Measurements from ENCODE around the gene EPHB3.
"Not testable (repeated sequence)": the region's sequence is repeated elsewhere in the genome, so short reads cannot be mapped to it uniquely, and the experiment has no call there.

The EPHB3 gene

GRCh38 chr3:184609476-184610244 is 48.1 kb downstream of the EPHB3 start:
- Histone ChIP-seq H3K9ac (ENCODE audit: low read length) (no peak overlapping the region), H3K27ac (ENCODE audit: low read length) (no peak overlapping the region), H3K4me1 (ENCODE audit: control insufficient read depth, low read depth, low read length) (peaks cover 9% of the 10 kb centered on the region), H3K36me3 (ENCODE audit: control insufficient read depth, low read depth, low read length) (no peaks in the 10 kb centered on the region), H3K9me3 (ENCODE audit: control insufficient read depth, low read depth, low read length) (no peaks in the 10 kb centered on the region), H3K4me3 (ENCODE audit: low read length) (no peak overlapping the region), H3K27me3 (ENCODE audit: control insufficient read depth, insufficient read depth, low read length) (peaks cover 41% of the 10 kb centered on the region)

GRCh38 chr3:184610245-184610871 is 48.8 kb downstream of the EPHB3 start:
- no peaks in the 10 kb centered on the region for H3K36me3 ChIP-seq (ENCODE audit: control insufficient read depth, low read depth, low read length)
- H3K9me3 ChIP-seq (ENCODE audit: control insufficient read depth, low read depth, low read length): no peaks in the 10 kb centered on the region
- H3K4me1 ChIP-seq (ENCODE audit: control insufficient read depth, low read depth, low read length): peaks cover 5% of the 10 kb centered on the region
- H3K9ac ChIP-seq (ENCODE audit: low read length): no peak overlapping the region
- peaks cover 34% of the 10 kb centered on the region for H3K27me3 ChIP-seq (ENCODE audit: control insufficient read depth, insufficient read depth, low read length)
- H3K27ac ChIP-seq (ENCODE audit: low read length): no peak overlapping the region
- H3K4me3 ChIP-seq (ENCODE audit: low read length): no peak overlapping the region

- H3K9me3 ChIP-seq (ENCODE audit: control insufficient read depth, low read depth, low read length): no peaks in the 10 kb centered on the region
- H3K4me3 ChIP-seq (ENCODE audit: low read length): no peak overlapping the region
- peaks cover 21% of the 10 kb centered on the region for H3K27me3 ChIP-seq (ENCODE audit: control insufficient read depth, insufficient read depth, low read length)
Measured at GRCh38 chr3:184611607-184612281, 50.2 kb downstream of the EPHB3 start.

DNA sequence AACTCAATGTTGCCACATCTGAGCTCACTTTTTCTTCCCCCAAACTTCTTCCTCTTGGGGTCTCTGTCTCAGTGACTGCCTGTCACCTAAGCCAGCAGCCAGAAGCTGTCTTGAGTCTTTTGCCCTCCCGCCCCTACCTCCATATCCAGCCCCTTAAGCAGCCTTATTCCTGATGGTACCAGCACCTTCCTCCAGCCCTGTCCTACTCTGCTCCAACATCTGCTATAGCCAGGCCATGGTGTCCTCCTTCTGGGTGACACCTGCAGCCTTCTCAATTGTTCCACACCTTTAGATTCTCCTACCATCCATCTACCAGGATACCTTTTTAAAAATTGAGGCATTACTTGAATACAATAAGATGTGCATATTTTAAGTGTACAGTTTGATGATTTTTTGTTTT is 53.8 kb downstream of the EPHB3 start:
- Histone ChIP-seq H3K9me3 (ENCODE audit: control insufficient read depth, low read depth, low read length) (no peaks in the 10 kb centered on the region), H3K36me3 (ENCODE audit: control insufficient read depth, low read depth, low read length) (no peaks in the 10 kb centered on the region), H3K4me3 (ENCODE audit: low read length) (no peak overlapping the region), H3K4me1 (ENCODE audit: control insufficient read depth, low read depth, low read length) (peaks cover 5% of the 10 kb centered on the region), H3K27ac (ENCODE audit: low read length) (no peak overlapping the region), H3K9ac (ENCODE audit: low read length) (no peak overlapping the region), H3K27me3 (ENCODE audit: control insufficient read depth, insufficient read depth, low read length) (no peaks in the 10 kb centered on the region)

More at GRCh38 chr3:184611607-184612281, 50.2 kb downstream of the EPHB3 start:
- H3K9ac ChIP-seq (ENCODE audit: low read length): no peak overlapping the region
- no peaks in the 10 kb centered on the region for H3K36me3 ChIP-seq (ENCODE audit: control insufficient read depth, low read depth, low read length)
- H3K4me1 ChIP-seq (ENCODE audit: control insufficient read depth, low read depth, low read length): peaks cover 5% of the 10 kb centered on the region
- H3K27ac ChIP-seq (ENCODE audit: low read length): no peak overlapping the region

DNA sequence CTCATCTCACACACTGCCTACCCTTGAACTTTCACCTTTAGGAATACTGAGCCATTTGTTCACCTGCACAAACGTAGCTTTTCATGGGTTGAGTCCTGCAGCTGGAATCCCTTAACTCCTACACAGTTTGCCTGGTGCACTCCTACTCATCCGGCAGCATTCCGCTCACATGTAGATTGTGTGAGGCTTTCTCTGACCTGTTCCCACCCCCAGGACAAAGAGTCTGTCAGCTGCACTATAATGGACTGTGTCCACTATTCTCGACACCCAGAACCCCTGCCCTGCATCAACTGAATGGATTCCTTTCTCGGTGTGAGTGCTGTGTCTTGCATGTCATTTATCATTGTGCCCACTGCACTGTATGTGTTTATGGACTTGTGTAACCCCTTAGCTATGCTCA is 54.9 kb downstream of the EPHB3 start:
- Histone ChIP-seq H3K36me3 (ENCODE audit: control insufficient read depth, low read depth, low read length) (no peaks in the 10 kb centered on the region), H3K4me1 (ENCODE audit: control insufficient read depth, low read depth, low read length) (peaks cover 5% of the 10 kb centered on the region), H3K27ac (ENCODE audit: low read length) (no peak overlapping the region), H3K9me3 (ENCODE audit: control insufficient read depth, low read depth, low read length) (no peaks in the 10 kb centered on the region), H3K4me3 (ENCODE audit: low read length) (no peak overlapping the region), H3K9ac (ENCODE audit: low read length) (no peak overlapping the region), H3K27me3 (ENCODE audit: control insufficient read depth, insufficient read depth, low read length) (no peaks in the 10 kb centered on the region)

DNA sequence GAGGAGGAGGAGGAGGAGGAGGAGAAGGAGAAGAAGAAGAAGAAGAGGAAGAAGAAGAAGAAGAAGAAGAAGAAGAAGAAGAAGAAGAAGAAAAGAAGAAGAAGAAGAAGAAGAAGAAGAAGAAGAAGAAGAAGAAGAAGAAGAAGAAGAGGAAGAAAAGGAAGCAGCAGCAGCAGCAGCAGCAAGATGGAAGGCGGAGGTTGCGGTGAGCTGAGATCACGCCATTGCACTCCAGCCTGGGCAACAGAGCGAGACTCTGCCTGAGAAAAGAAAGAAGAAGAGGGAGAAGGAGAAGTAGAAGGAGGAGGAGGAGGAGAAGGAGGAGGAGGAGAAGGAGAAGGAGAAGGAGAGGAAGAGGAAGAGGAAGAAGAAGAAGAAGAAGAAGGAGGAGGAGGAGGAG is 55.7 kb downstream of the EPHB3 start:
- not testable (repeated sequence) for H3K4me3 ChIP-seq (ENCODE audit: low read length); H3K9ac ChIP-seq (ENCODE audit: low read length); H3K9me3 ChIP-seq (ENCODE audit: control insufficient read depth, low read depth, low read length); H3K4me1 ChIP-seq (ENCODE audit: control insufficient read depth, low read depth, low read length); H3K36me3 ChIP-seq (ENCODE audit: control insufficient read depth, low read depth, low read length); H3K27me3 ChIP-seq (ENCODE audit: control insufficient read depth, insufficient read depth, low read length); H3K27ac ChIP-seq (ENCODE audit: low read length)

- H3K4me1 ChIP-seq (ENCODE audit: control insufficient read depth, low read depth, low read length): no peaks in the 10 kb centered on the region
- no peaks in the 10 kb centered on the region for H3K9me3 ChIP-seq (ENCODE audit: control insufficient read depth, low read depth, low read length)
- no peaks in the 10 kb centered on the region for H3K27me3 ChIP-seq (ENCODE audit: control insufficient read depth, insufficient read depth, low read length)
- no peak overlapping the region for H3K27ac ChIP-seq (ENCODE audit: low read length)
- no peak overlapping the region for H3K4me3 ChIP-seq (ENCODE audit: low read length)
- no peaks in the 10 kb centered on the region for H3K36me3 ChIP-seq (ENCODE audit: control insufficient read depth, low read depth, low read length)
- H3K9ac ChIP-seq (ENCODE audit: low read length): no peak overlapping the region
Measured at GRCh38 chr3:184618811-184619210, 57.2 kb downstream of the EPHB3 start.

- Histone ChIP-seq H3K4me1 (ENCODE audit: control insufficient read depth, low read depth, low read length) (no peaks in the 10 kb centered on the region), H3K27me3 (ENCODE audit: control insufficient read depth, insufficient read depth, low read length) (no peaks in the 10 kb centered on the region), H3K36me3 (ENCODE audit: control insufficient read depth, low read depth, low read length) (no peaks in the 10 kb centered on the region), H3K9ac (ENCODE audit: low read length) (no peak overlapping the region), H3K27ac (ENCODE audit: low read length) (no peak overlapping the region), H3K4me3 (ENCODE audit: low read length) (no peak overlapping the region), H3K9me3 (ENCODE audit: control insufficient read depth, low read depth, low read length) (no peaks in the 10 kb centered on the region)
Measured at GRCh38 chr3:184619369-184619768, 57.8 kb downstream of the EPHB3 start.

GRCh38 chr3:184619787-184620430 is 58.3 kb downstream of the EPHB3 start:
- Histone ChIP-seq H3K4me1 (ENCODE audit: control insufficient read depth, low read depth, low read length) (no peaks in the 10 kb centered on the region), H3K9ac (ENCODE audit: low read length) (no peak overlapping the region), H3K27me3 (ENCODE audit: control insufficient read depth, insufficient read depth, low read length) (no peaks in the 10 kb centered on the region), H3K9me3 (ENCODE audit: control insufficient read depth, low read depth, low read length) (no peaks in the 10 kb centered on the region), H3K27ac (ENCODE audit: low read length) (no peak overlapping the region), H3K4me3 (ENCODE audit: low read length) (no peak overlapping the region), H3K36me3 (ENCODE audit: control insufficient read depth, low read depth, low read length) (no peaks in the 10 kb centered on the region)

GRCh38 chr3:184620475-184621119 is 59.0 kb downstream of the EPHB3 start:
- Histone ChIP-seq H3K27me3 (ENCODE audit: control insufficient read depth, insufficient read depth, low read length) (no peaks in the 10 kb centered on the region), H3K36me3 (ENCODE audit: control insufficient read depth, low read depth, low read length) (no peaks in the 10 kb centered on the region), H3K9me3 (ENCODE audit: control insufficient read depth, low read depth, low read length) (no peaks in the 10 kb centered on the region), H3K27ac (ENCODE audit: low read length) (no peak overlapping the region), H3K4me3 (ENCODE audit: low read length) (no peak overlapping the region), H3K4me1 (ENCODE audit: control insufficient read depth, low read depth, low read length) (no peaks in the 10 kb centered on the region), H3K9ac (ENCODE audit: low read length) (no peak overlapping the region)

DNA sequence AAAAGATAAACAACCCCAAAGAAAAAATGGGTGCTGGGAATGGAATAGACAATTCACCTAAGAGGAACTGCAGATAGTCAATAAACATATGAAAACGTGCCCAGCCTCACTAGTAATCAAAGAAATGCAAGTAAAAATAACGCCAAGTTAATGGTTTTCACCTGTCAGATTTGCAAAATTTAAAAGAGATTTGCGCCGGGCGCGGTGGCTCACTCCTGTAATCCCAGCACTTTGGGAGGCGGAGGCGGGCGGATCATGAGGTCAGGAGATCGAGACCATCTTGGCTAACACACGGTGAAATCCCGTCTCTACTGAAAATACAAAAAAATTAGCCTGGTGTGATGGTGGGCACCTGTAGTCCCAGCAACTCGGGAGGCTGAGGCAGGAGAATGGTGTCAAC is 60.6 kb downstream of the EPHB3 start:
- H3K9me3 ChIP-seq (ENCODE audit: control insufficient read depth, low read depth, low read length); H3K4me3 ChIP-seq (ENCODE audit: low read length); H3K4me1 ChIP-seq (ENCODE audit: control insufficient read depth, low read depth, low read length); H3K27me3 ChIP-seq (ENCODE audit: control insufficient read depth, insufficient read depth, low read length); H3K36me3 ChIP-seq (ENCODE audit: control insufficient read depth, low read depth, low read length); H3K9ac ChIP-seq (ENCODE audit: low read length); H3K27ac ChIP-seq (ENCODE audit: low read length): not testable (repeated sequence)

Measured in iPS-18a (cell line).